Brain pericyte (primary cell): ENCODE measurements around the gene TNFRSF19.
"Not testable (repeated sequence)": the region's sequence is repeated elsewhere in the genome, so short reads cannot be mapped to it uniquely, and the experiment has no call there.

Experiments
- DNase-seq: peaks from one replicate; pipeline ENCODE4 v3.0.0-alpha.2; 2012; ENCODE audit warnings: low read depth, low spot score

Gene TNFRSF19

DNA sequence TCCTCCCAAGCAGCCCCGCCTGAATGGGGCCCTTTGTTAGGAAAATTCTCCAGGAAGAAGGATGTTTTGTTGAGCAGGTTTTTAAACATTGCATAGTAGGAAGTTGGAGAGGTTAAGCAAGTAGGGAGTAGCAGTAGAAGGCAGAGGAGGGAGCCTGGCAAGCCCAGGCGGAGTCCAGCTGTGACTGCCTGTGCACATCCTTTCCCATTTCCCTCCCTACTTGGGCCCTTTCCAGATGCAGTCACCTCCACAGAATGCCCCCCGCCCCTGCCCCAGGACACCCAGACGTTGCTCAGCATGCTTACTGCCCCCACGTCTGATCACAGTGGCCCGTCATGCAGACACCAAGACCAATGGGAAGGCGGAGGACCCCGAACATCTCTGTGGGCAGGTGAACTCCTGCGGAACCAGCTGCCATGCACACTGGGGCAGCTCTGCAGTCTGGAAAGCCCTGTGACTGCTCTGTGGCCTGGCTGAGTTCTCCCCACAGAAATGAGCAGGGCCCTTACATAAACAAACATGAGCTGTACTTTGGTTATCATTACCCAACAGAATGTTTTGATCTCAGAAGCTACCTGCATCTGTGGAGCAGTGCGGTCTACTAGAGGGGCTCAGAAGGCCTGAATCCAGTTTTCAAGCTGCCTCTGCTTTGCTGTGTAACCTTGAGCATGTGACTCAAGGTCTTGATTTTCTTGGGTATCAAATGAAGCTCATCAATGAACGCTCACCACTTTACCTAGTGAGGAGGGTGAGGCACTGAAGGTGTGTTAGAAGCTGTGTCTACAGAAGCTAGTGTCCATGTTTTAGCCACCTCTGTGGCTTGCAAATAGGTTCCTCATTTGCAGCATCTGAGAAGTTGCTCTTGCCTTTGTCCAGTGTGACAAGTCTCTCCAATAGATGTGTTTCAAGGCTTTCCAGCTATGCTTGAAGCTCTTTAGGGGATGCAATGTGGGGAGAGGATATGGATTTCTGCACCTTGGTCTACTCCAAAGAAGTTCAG lies 84.2 kb downstream of the TNFRSF19 start:
- no peak for DNase-seq

DNA sequence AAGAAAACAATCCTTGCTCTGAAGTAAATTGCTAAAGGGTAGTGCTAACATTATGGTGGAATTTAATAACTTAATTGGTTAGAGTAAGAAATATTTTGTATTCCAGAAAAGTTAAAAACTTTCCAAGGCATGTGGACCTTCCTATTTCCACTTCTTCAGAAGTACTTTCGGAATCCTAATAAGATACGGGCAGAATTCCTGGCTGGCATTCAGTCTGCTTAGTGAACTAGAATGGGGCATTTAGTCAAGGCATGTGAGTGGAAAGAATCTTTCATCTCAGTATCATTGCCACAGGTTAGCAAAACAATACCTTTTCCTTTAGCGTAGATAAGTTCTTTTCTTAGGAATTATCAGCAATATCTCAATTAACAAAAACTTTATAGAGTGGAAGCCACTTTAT lies 85.1 kb downstream of the TNFRSF19 start:
- DNase-seq, result no peak

DNA sequence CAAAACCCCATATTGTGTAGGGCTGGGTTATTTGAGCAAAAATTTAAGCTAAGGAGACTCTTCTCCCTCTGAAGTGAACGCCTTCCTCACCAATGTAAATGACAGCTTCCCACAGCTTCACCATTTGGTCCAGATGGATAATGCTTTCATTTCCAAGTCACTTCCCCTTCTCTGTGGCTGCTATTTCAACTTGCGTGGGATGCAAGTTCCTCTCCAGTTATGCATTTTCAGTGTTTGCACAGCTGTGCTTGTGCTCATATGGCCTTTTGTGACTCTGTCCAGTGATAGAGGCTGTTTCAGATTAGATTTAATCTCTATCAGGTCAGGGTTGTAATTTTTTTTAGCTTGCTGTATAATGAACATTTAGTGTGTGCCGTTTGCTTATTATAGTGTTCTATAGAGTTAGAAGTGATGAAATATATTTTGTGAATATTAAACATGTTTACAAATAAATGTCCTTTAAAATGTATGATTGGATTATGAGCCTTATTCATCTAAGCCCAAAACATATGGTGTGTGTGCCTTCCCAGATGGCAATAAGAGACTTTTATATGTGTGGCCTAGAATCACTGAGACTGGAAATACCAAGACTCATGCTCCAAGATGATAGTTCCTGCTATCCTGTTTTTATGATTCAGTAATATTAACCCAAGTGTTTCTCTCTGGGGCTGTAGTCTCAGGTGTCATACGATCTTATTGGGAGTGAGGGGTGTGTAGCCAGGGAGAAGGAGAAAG lies 86.6 kb downstream of the TNFRSF19 start:
- peak; percentile 67 for DNase-seq

DNA sequence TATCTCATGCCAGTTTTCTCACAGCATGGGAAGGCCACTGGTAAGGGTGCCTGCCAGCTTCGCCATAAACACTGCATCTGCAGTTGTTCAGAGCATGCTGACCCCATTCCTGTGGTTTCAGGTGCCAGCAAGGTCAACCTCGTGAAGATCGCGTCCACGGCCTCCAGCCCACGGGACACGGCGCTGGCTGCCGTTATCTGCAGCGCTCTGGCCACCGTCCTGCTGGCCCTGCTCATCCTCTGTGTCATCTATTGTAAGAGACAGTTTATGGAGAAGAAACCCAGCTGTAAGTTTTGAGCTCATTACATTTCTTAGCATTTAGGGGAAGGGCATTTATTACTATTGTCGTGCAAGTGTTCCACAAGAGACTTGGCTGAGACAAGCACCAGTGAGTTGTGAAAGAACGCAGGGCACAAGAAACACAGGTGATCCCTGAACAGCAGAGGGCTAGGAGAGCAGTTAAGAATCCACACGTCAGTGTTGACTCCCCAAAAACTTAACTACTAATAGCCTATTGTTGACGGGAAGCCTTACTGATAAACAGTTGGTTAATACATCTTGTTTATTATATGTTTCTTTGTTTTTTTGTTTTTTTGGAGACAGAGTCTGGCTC lies 88.8 kb downstream of the TNFRSF19 start:
- DNase-seq, result no peak

DNA sequence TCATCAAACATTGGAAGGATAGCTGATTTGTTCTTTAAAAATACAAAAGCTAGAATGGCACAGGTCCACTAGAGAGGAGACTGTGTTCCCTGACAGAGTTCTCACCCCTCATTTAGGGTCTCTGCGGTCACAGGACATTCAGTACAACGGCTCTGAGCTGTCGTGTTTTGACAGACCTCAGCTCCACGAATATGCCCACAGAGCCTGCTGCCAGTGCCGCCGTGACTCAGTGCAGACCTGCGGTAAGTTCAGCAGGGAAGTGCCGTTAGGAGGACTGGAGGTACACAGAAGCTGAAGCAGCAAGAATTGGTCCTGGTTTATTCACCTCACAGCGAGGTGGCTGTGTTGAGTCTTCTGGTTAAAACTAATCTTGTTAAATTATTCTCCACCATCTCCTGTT lies 90.0 kb downstream of the TNFRSF19 start:
- no peak for DNase-seq

DNA sequence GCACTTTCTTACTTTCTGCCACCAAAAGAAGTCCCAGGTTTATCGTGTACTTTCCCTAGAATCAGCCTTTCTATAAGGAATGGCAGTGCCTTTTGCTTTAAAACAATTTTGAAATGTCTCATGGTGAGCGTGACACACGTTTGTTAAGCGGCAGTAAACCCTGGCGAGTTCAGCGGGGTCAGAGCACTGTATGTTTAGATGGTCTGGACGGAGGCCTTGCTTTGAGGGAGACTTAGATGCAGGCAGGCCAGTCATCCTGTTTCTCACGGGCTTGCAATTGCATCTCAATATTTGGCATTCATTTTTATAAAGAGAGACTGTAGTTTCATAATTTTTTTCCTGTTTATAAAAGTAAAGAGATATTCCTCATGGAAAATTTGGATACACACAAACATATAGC lies 96.4 kb downstream of the TNFRSF19 start:
- no peak for DNase-seq

DNA sequence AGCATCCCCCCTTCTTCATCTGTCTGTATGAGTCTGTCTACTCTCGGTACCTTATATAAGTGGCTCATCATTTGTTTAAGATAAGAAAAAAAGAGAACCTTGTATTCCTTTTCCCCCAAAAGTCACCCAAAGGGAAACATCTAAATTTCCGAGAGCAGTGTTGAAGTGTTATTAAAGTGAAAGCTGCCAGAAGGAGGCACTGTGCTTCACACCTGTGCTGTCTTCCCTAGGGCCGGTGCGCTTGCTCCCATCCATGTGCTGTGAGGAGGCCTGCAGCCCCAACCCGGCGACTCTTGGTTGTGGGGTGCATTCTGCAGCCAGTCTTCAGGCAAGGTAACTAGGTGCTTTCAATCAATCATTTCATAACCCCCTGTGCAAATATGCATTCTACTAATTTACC lies 97.5 kb downstream of the TNFRSF19 start:
- DNase-seq, result no peak

DNA sequence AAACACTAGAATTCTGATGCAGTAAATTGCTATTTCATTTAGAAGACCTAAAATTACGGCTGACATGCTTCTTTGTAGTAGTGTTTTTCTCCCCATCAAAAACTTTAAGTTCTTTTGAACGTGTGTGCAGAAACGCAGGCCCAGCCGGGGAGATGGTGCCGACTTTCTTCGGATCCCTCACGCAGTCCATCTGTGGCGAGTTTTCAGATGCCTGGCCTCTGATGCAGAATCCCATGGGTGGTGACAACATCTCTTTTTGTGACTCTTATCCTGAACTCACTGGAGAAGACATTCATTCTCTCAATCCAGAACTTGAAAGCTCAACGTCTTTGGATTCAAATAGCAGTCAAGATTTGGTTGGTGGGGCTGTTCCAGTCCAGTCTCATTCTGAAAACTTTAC lies 98.3 kb downstream of the TNFRSF19 start:
- DNase-seq, result no peak

DNA sequence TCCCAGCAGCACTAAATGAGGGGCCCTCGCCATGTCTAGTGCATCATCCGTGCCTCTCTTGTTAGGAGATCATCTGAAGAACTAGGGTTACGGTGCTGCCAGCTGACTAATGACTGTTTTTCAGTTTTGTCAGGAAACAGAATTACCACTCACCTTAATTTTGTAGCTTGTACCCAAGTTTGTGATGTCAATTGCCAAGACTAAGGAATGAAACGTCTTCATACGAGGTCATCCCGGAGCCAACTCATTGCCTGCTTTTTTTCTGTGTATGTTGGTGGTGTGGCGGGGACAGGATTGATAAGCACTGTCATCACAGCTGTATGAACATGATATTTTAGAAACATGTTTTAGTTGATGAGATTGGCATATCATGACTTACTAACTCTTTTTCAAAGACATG lies 100.6 kb downstream of the TNFRSF19 start:
- no peak for DNase-seq

DNA sequence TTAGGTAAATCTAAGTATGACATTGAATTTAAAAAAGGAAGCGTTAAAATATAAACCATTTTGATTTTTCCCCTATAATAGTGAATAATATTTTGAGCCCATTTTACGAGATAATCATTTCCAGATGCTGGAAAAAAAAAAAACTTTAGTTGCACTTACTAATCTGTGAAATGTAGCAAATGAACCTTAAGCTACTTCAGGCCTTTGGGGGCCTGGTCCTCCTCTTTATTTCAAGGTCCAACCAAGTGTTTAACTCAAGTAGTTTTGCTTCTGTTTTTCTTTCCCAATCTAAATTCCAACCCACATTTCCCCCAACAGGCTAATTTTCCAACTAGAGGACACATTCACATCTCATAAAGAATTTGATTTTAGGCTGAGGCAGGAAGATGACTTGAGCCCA lies 101.2 kb downstream of the TNFRSF19 start:
- no peak for DNase-seq

DNA sequence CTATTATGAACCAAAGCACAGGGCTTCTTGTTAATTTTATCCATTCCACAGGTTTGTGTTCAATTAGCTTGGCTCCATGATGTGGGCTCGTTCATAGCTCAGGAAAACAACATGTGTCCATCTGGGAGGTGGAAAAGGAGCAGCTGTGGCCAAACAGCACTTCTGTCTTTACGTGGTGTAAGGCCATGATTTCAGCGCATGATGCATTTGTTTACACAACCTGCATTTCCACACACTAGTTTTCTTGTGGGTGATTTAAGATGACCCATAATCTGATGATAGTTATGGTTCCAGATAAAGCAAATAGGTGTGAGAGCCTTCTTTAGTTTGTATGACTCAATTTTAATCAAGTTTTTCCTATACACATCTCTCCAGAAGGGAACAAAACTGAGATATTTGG lies 101.7 kb downstream of the TNFRSF19 start:
- DNase-seq, result no peak

DNA sequence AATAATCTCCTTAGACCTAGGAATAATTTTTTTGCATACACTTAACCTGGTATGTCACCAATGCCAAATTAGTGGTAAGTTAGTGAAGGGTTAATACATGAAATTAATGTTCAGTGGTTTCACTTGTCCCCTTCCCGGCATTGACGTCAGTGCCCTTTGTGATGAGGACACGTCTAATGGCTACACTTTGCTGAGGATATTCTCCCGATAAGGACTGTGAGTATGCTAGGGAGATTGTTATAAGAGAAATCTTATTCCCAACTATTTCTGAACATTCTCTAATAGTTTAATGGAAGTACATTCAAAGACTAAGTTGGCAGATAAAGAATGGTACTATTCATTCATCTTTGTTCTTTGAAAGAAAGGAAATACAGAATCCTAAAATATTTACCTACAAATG lies 102.4 kb downstream of the TNFRSF19 start:
- DNase-seq, result no peak

DNA sequence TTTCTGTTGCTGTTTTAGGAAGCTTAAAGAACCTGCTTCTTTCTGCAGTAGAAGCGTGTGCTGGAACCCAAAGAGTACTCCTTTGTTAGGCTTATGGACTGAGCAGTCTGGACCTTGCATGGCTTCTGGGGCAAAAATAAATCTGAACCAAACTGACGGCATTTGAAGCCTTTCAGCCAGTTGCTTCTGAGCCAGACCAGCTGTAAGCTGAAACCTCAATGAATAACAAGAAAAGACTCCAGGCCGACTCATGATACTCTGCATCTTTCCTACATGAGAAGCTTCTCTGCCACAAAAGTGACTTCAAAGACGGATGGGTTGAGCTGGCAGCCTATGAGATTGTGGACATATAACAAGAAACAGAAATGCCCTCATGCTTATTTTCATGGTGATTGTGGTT lies 103.1 kb downstream of the TNFRSF19 start:
- DNase-seq, result peak; percentile 51

DNA sequence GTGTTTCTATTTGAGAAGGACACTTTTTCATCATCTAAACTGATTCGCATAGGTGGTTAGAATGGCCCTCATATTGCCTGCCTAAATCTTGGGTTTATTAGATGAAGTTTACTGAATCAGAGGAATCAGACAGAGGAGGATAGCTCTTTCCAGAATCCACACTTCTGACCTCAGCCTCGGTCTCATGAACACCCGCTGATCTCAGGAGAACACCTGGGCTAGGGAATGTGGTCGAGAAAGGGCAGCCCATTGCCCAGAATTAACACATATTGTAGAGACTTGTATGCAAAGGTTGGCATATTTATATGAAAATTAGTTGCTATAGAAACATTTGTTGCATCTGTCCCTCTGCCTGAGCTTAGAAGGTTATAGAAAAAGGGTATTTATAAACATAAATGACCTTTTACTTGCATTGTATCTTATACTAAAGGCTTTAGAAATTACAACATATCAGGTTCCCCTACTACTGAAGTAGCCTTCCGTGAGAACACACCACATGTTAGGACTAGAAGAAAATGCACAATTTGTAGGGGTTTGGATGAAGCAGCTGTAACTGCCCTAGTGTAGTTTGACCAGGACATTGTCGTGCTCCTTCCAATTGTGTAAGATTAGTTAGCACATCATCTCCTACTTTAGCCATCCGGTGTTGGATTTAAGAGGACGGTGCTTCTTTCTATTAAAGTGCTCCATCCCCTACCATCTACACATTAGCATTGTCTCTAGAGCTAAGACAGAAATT lies 103.8 kb downstream of the TNFRSF19 start:
- no peak for DNase-seq

DNA sequence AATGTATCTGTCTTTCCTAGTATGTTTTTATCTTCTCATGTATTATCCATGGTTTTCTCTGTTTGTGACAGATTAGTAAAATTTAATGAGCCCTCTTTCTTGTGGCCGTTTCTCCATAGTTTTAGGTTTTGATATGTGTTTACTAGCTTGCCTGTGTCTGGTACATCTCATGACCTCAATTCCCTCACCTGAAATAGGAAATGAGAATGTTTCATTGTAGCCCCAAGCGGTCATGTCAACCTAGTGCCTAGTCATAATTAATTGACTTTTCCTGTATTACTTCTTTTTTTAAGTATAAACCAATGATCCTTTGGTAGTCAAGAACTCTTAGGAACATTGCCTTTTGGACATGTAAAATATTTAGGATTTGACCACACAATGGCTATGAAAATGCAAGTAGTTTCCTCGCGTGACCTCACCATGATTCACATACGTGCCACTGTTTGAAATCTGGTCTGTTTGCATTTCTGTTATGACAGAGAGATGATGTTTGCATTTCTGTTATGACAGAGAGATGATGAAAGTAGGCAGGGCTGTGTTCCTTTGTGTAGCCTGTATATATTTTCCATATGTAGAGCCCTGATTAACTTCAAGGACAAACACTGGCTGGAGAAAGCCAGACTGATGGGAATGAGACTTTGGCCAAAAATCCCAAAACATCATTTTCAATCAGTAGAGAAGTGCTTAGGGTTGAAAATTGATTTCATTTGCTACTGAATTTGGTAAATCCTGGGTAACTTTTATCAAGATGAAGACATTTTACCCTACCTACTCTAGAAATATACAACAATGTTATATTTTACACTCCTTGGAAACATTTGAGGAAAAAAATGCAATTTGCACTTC lies 104.8 kb downstream of the TNFRSF19 start:
- peak; percentile 58 for DNase-seq

DNA sequence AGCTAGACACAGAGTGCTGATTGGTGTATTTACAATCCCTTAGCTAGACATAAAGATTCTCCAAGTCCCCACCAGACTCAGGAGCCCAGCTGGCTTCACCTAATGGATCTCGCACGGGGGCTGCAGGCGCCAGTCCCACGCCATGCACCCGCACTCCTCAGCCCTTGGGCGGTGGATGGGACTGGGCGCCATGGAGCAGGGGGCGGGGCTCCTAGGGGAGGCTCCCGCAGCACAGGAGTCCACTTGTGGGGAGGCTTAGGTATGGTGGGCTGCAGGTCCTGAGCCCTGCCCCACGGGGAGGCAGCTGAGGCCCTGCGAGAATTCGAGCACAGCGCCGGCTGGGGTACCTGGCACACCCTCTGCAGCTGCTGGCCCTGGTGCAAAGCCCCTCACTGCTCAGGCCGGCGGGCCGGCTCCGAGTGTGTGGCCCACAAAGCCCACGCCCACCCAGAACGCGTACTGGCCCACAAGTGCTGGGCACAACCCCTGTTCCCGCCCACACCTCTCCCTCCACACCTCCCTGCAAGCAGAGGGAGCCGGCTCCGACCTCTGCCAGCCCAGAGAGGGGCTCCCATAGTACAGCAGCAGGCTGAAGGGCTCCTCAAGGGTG lies 107.6 kb downstream of the TNFRSF19 start:
- DNase-seq, result not testable (repeated sequence)

DNA sequence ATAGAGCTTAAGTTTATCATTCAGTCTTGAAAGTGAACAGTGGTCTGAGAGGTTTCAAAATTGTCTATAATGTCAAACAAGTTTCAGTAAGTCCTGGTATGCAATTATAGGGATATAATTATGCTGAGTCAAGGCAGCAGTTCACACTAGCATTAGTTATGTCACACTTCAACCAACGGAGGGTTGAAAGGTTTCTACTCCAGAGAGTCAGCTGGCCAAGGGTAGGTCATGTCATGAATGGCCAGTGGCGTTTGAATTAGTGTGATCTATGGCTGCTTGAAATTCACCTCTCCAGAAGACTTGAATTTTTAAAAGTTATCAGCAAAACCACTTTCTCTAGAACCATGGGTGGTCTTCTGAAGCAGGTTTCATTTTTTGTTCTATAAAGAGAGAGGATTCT lies 108.6 kb downstream of the TNFRSF19 start:
- no peak for DNase-seq

DNA sequence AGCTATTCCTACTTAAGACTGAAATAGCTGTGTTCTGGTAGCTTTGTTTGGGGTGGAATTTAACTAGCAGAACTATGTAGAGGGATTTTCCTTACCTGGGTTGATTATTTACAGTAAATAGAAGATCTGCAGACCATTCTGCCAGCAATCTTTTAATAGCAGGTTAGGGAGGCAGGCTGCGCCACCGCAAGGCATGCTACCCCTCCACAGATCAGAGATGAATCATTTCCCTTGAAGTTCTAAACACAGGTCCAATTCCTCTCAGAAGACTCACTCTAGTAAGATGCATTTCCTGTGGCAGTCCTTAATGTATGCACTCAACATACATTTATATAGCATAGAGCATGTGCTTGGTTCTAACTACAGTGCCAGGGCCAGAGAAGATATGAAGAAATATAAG lies 109.0 kb downstream of the TNFRSF19 start:
- DNase-seq, result no peak

DNA sequence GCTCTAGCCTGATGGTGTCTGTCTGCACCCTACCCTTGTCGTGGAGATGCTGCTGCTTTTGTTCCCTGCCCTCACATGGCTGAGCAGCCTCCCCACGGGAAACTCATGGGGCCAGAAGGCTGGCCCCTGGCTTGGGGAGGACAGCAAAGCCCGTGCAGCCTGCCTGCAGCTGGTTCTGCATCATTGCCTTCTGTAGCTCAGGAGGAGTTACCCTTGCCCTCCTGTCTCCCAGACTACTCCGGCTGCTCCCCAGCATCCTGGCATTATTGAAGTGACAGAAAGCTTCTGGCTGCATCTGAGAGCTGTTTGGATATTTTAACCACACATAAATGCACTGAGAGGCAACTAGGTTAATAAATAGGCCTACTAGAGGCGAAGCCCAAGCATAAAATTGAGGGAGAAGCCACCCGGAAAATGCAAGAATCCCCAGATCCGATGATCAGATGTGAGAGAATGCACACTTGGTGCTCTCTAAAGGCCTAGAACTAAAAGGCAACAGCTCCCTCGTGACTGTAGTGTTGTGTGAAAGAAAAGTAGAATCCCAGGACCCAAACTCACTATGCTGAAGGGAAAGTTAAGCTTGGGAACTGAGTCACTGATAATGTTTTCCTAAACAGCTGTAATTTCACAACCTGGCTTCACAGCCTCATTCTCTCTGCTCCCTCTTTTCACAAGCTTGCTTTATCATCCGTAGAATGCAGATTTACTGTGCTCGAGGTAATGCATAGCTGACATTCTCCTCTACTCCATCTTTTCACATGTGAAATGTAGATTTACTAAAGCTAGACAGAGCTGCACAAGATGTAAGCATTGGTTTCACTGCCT lies 110.8 kb downstream of the TNFRSF19 start:
- DNase-seq, result no peak
